ELF-1 (cell line): ENCODE measurements around the gene BLOC1S1.

Source experiments
- DNase-seq: peaks from one replicate; pipeline ENCODE4 v3.0.0-alpha.2; 2016; ENCODE audit warnings: low read depth, low spot score

BLOC1S1 gene

GRCh38 chr12:55715833-55716581 is at the start of gene BLOC1S1:
BLOC1S1 (plus strand) TSS chr12:55716046; CDS start chr12:55716052, 6 bp downstream.
- peak; percentile 96 for DNase-seq

- DNase-seq: no peak
These were observed 49.3 kb upstream of the BLOC1S1 start for GRCh38 chr12:55666508-55666907.

DNA sequence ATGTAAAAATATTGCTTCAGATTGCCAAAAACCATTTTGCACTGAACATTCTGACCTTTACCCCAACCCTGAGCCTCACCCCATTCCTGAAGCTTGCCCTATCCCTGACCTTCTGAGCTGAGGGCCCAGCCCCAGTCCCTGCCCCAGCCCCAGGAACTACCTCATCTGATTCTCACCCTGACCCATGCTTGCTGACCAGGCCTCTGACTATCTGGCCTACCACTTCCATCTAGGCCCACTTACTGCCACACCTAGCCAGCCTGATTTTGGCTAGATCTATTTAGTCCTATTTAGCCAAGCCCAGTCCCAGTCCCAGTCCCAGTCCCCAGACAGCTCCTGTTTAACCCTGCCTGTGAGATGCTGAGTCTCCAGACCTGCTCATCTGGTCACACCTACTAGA is 45.6 kb upstream of the BLOC1S1 start:
- no peak for DNase-seq

GRCh38 chr12:55671746-55672145 is 44.1 kb upstream of the BLOC1S1 start:
- no peak for DNase-seq

DNA sequence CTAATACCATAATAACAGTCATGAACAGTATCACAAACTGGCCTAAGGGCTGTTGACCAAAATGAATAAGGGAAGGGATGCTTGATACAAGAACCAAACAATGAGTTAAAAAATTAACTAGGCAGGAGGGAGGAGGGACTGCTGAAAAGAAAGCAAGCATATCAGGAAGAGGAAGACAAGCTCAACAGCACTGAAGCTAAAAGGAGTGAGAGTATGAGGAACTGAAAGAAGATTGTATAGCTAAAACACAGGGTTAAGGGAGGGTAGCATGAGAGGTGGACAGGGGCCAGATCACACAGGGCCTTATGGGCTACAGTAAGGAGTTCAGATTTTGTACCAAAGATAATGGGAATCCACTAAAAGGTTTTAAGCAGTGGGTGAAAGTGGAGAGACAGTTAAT is 42.2 kb upstream of the BLOC1S1 start:
- no peak for DNase-seq

DNA sequence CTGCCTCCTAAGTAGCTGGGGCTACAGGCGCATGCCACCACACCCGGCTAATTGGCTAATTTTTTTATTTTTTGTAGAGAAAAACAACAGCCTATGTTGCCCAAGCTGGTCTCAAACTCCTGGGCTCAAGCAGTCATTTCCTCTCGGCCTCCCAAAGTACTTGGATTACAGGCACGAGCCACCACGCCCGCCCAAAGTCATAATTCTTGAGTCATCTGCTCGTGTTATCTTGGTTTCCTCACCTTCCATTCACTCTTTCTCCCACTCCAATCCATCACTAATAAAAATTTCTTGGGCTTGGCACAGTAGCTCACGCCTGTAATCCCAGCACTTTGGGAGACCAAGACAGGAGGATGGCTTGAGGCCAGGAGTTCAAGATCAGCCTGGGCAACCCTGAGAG is 40.2 kb upstream of the BLOC1S1 start:
- DNase-seq: no peak

- no peak for DNase-seq
These were observed 39.1 kb upstream of the BLOC1S1 start for GRCh38 chr12:55676707-55677106.

- no peak for DNase-seq
These were observed 36.2 kb upstream of the BLOC1S1 start for GRCh38 chr12:55679691-55680090.

DNA sequence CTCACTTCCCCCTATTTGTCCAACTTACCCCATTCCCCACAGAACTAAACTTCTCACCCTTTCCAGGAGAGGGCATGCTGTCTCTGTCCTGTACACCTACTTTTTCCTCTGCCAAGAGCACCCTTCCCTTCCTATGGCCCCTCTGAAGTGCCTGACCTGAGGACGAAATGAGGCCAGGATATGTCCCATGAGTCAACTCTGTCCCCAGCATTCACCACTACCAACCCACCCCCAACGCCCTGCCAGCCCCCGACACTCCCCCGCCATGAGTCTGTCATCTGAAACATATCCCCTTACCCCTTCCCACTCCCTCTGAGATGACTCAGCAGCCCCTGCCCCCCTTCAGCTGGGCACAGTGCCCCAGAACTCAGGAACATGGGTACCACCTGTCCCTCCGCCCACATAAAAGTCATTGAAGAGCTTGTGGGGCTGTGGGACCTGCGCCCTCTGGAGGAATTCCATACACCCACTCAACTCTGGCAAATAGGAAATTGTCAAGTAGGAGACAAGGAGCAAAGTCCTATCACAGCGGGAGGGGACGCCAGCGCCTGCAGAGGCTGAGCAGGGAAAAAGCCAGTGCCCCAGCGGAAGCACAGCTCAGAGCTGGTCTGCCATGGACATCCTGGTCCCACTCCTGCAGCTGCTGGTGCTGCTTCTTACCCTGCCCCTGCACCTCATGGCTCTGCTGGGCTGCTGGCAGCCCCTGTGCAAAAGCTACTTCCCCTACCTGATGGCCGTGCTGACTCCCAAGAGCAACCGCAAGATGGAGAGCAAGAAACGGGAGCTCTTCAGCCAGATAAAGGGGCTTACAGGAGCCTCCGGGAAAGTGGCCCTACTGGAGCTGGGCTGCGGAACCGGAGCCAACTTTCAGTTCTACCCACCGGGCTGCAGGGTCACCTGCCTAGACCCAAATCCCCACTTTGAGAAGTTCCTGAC is 34.4 kb upstream of the BLOC1S1 start:
- DNase-seq: peak; percentile 88

GRCh38 chr12:55682087-55682796 is 33.6 kb upstream of the BLOC1S1 start:
- no peak for DNase-seq

- DNase-seq: no peak
These were observed 32.2 kb upstream of the BLOC1S1 start for GRCh38 chr12:55683676-55684075.

DNA sequence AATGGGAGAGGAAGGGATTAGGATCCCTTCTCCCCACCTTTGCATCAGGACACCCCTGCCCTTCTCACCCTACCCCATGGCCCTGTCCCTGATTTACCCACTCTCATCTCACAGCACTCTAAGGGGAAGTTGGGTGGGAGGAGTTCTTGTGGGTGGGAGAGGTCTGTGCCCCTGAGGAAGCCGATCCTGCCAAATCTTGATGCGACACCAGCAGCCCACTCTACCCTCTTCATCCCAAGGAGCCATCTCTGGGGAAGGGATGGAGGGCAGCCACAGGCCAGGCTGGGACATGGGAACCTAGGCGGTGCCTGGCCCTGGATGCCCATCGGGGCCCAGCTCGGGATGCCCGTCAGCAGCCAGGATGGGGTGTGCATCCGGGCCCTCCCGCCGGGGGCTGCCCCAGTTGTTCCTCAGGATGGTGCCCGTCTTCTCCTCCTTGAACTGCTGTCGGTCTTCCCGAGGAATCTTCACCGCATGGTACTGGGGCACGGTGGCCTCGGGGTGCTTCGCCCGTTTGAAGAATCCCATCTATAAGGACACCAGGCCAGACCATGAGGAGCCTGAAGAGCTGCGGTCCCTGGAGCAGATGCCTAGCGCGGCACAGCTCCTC is 31.0 kb upstream of the BLOC1S1 start:
- DNase-seq: no peak

DNA sequence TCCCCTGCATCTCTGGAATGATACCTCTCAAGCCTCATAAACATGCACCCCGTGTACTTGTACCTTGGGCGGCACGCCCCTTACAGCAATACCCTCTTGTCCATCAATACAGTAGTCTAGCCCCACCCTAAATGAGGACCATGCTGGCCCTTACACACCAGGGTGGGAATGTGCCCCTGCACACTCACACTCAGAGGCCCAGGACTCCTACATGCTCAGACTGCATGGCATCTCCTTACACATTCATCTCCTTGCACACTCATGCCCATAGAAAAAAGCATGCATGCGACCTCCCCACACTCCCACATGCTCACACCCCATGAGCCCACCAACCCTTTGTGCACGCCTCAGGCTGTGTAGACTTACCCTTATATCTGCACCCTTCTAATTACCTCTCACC is 30.2 kb upstream of the BLOC1S1 start:
- no peak for DNase-seq

DNA sequence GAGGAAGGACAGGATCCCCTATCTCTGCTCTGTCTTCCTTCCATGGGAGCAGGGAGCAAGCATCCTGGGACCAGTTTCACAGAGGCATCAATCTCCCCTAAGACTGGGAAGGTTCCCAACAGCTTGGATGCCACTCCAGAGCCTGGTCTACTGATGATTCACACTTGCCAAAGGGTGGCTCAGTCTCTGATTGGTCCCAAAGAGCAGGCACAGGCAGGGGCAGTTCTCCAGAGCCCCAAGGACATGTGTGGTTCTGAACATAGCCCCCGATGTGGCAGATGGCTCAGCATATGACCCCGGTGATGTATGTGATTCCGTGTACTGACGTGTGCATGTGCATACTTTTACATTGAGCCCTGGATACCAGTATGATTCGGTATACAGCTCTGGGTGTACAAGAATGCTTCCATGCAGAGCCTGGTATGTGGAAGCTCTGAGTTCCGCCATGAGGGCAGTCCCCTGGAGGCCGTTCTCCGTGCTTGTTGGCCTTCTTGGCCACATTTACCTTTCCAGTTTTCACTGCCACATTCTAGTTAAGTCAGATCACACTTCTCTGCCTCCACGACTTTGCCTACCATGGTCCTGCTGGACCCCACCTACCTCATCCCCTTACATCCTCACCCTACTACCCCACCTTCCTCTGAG is 29.4 kb upstream of the BLOC1S1 start:
- no peak for DNase-seq

GRCh38 chr12:55687746-55688145 is 28.1 kb upstream of the BLOC1S1 start:
- no peak for DNase-seq

- no peak for DNase-seq
These were observed 26.9 kb upstream of the BLOC1S1 start for GRCh38 chr12:55688716-55689655.

- DNase-seq: no peak
These were observed 23.1 kb upstream of the BLOC1S1 start for GRCh38 chr12:55692631-55693322.

- DNase-seq: no peak
These were observed 22.3 kb upstream of the BLOC1S1 start for GRCh38 chr12:55693323-55694187.

GRCh38 chr12:55694188-55694515 is 21.7 kb upstream of the BLOC1S1 start:
- no peak for DNase-seq
